Ascending aorta (tissue), 2 donors: Measurements from ENCODE around the gene MSANTD4. TPM values are rescaled to one million over a fixed set of nuclear protein-coding genes. Genes with fewer than 3 reads are reported as not detected.

Experiments used
- DNase-seq, 2 donors: peaks; one replicate each; pipeline ENCODE4 v3.0.0-alpha.2; 2019; ENCODE audit warnings: low spot score in 2 of 2
- H3K27ac ChIP-seq, 2 donors: fragments of 200-600 bp; sonication (generic); one replicate each; pipeline ENCODE4 v1.5.1; 2016 to 2017; ENCODE audit warnings: mild to moderate bottlenecking in 1 of 2
- H3K27me3 ChIP-seq: fragments of 200-600 bp; sonication (generic); one replicate; pipeline ENCODE4 v1.5.1; 2017
- H3K36me3 ChIP-seq, 2 donors: fragments of 200-600 bp; sonication (generic); one replicate each; pipeline ENCODE4 v1.5.1; 2016
- H3K4me1 ChIP-seq, 2 donors: fragments of 200-600 bp; sonication (generic); one replicate each; pipeline ENCODE4 v1.5.1; 2016 to 2017; ENCODE audit warnings: mild to moderate bottlenecking in 1 of 2
- H3K4me3 ChIP-seq, 2 donors: fragments of 200-600 bp; sonication (generic); one replicate each; pipeline ENCODE4 v1.5.1; 2016 to 2017; ENCODE audit warnings: mild to moderate bottlenecking in 1 of 2
- H3K9me3 ChIP-seq, 2 donors: fragments of 200-600 bp; sonication (generic); one replicate each; pipeline ENCODE4 v1.5.1; 2016
- CTCF ChIP-seq, 3 experiments: fragments of 200-600 bp in 2 of 3; fragments of 450-650 bp in 1 of 3; sonication (generic) in 2 of 3; IDR thresholded peaks; one replicate each; pipeline ENCODE4 v1.5.1; 2016 to 2019; ENCODE audit warnings: antibody characterized with exemption in 3 of 3, mild to moderate bottlenecking in 1 of 3, moderate library complexity in 1 of 3
- intact Hi-C: fragments of 100-400 bp; cut with DNase I; formaldehyde crosslinking; loops from one replicate; pipeline ENCODE4 v1.15.1; 2023
- total RNA-seq: library from RNA; depleted of rRNA; stranded (reverse); fragments of >200 nt; gene quantifications from one replicate; pipeline ENCODE4 v1.1.0, GENCODE V29; 2016

MSANTD4 gene
- total RNA-seq, 1 donor from 2014 or later: 13.6 TPM

GRCh38 chr11:106021181-106021966 lies 666 bp downstream of the MSANTD4 start:
- Histone ChIP-seq H3K27me3 (no peaks in the 10 kb centered on the region), H3K9me3 (no peaks in the 10 kb centered on the region), H3K36me3 (no peaks in the 10 kb centered on the region), H3K4me3 (peak overlapping the region; percentile 68 to 96), H3K27ac (peak overlapping the region; percentile 77 to 79), H3K4me1 (peaks cover 3 to 12% of the 10 kb centered on the region in 2 donors)
- intact Hi-C loops: loop anchor here (5.0 kb wide), 1 partner anchor 1124 kb away; the partner anchor contains the start of gene CASP12
- DNase-seq: no peak
- no peak for TF ChIP-seq CTCF (IDR thresholded peaks at IDR 0.05)

- Histone ChIP-seq H3K27ac (no peak overlapping the region), H3K9me3 (no peaks in the 10 kb centered on the region), H3K4me3 (no peak overlapping the region), H3K27me3 (no peaks in the 10 kb centered on the region), H3K4me1 (peaks cover 3 to 14% of the 10 kb centered on the region in 2 donors), H3K36me3 (no peaks in the 10 kb centered on the region)
- intact Hi-C loops: no loop called here
- no peak for DNase-seq
- TF ChIP-seq CTCF (IDR thresholded peaks at IDR 0.05): no peak
Measured at GRCh38 chr11:106017093-106017492, 4.9 kb downstream of the MSANTD4 start.

GRCh38 chr11:106015066-106015465 lies 7.0 kb downstream of the MSANTD4 start:
- Histone ChIP-seq H3K27ac (no peak overlapping the region), H3K36me3 (peaks cover 6 to 7% of the 10 kb centered on the region in 2 donors), H3K4me1 (peaks cover 0 to 8% of the 10 kb centered on the region in 2 donors), H3K27me3 (no peaks in the 10 kb centered on the region), H3K9me3 (no peaks in the 10 kb centered on the region), H3K4me3 (no peak overlapping the region)
- no peak for DNase-seq
- intact Hi-C loops: no loop called here
- no peak for TF ChIP-seq CTCF (IDR thresholded peaks at IDR 0.05)

GRCh38 chr11:106014620-106015019 lies 7.4 kb downstream of the MSANTD4 start:
- Histone ChIP-seq H3K4me3 (no peak overlapping the region), H3K27ac (no peak overlapping the region), H3K27me3 (no peaks in the 10 kb centered on the region), H3K9me3 (no peaks in the 10 kb centered on the region), H3K36me3 (peaks cover 9 to 12% of the 10 kb centered on the region in 2 donors), H3K4me1 (peaks cover 0 to 6% of the 10 kb centered on the region in 2 donors)
- TF ChIP-seq CTCF (IDR thresholded peaks at IDR 0.05): no peak
- intact Hi-C loops: no loop called here
- DNase-seq: no peak

GRCh38 chr11:106014035-106014434 lies 8.0 kb downstream of the MSANTD4 start:
- TF ChIP-seq CTCF (IDR thresholded peaks at IDR 0.05): no peak
- Histone ChIP-seq H3K27ac (no peak overlapping the region), H3K36me3 (peaks cover 15 to 18% of the 10 kb centered on the region in 2 donors), H3K4me3 (no peak overlapping the region), H3K9me3 (no peaks in the 10 kb centered on the region), H3K4me1 (peaks cover 0 to 3% of the 10 kb centered on the region in 2 donors), H3K27me3 (no peaks in the 10 kb centered on the region)
- no peak for DNase-seq
- intact Hi-C loops: no loop called here
